Measurements from ENCODE around the gene PEDS1.

DNA sequence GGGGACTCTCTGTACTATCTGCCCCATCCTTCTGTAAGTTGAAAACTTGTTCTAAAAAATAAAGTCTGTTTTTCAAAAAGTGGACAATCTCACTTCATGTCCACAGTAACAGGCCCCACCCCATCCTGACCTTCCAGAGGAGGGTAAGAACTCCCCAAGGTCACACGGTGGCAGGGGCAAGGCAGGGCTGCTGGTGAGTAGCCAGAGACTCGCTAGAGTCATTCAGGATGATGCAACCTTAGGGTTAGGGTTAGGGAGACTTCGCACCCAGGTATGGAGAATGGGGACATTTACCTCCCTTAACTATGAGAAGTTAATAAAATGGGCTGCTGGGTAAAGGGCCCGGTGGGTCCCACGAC, 15.4 kb downstream of the PEDS1 start:
- no peak for TF ChIP-seq POLR2A (IDR thresholded peaks at IDR 0.05)
- TF ChIP-seq, protein P1, sequence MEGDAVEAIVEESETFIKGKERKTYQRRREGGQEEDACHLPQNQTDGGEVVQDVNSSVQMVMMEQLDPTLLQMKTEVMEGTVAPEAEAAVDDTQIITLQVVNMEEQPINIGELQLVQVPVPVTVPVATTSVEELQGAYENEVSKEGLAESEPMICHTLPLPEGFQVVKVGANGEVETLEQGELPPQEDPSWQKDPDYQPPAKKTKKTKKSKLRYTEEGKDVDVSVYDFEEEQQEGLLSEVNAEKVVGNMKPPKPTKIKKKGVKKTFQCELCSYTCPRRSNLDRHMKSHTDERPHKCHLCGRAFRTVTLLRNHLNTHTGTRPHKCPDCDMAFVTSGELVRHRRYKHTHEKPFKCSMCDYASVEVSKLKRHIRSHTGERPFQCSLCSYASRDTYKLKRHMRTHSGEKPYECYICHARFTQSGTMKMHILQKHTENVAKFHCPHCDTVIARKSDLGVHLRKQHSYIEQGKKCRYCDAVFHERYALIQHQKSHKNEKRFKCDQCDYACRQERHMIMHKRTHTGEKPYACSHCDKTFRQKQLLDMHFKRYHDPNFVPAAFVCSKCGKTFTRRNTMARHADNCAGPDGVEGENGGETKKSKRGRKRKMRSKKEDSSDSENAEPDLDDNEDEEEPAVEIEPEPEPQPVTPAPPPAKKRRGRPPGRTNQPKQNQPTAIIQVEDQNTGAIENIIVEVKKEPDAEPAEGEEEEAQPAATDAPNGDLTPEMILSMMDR (IDR thresholded peaks at IDR 0.05): no peak
